DMS153 (cell line): ENCODE results near the gene DMRTB1.

ENCODE experiments used
- DNase-seq: peaks from one replicate; lab custom pipeline; 2025; lab: John Stamatoyannopoulos, UW

DMRTB1 gene

DNA sequence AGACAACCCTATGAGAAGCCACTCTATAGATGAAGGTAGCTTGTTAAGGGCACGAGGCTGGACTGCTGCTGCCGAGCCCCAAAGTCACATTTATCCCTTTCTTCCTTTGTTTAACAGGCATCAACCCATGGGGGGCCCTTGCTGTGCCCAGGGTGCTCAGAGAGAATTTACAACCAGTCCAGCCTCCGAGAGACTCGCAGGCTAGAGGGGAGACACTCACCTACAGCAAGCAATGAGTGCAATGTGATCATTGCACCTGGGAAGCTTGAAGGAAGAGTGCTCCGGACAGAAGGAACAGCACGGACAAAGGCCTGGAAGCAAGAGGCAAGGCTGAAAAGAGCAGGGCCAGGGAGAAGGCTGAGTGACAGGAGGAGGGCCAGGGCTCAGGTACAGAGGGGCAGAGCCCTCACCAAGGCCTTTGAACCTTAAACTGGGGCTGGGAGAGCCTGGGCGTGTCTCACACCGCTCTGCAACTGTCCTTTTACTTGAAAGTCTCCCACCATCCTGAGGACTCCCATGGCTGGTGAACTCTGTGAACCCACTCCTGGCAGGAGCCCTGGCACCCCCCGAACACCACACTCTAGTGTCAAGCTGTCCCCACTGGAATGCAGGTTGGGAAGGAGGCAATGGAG is 27.3 kb downstream of the DMRTB1 start:
- no peak for DNase-seq

GRCh38 chr1:53490351-53490750 is 31.2 kb downstream of the DMRTB1 start:
- no peak for DNase-seq

GRCh38 chr1:53495633-53496345 is 36.6 kb downstream of the DMRTB1 start:
- no peak for DNase-seq

GRCh38 chr1:53498555-53499131 is 39.4 kb downstream of the DMRTB1 start:
- DNase-seq: no peak

DNA sequence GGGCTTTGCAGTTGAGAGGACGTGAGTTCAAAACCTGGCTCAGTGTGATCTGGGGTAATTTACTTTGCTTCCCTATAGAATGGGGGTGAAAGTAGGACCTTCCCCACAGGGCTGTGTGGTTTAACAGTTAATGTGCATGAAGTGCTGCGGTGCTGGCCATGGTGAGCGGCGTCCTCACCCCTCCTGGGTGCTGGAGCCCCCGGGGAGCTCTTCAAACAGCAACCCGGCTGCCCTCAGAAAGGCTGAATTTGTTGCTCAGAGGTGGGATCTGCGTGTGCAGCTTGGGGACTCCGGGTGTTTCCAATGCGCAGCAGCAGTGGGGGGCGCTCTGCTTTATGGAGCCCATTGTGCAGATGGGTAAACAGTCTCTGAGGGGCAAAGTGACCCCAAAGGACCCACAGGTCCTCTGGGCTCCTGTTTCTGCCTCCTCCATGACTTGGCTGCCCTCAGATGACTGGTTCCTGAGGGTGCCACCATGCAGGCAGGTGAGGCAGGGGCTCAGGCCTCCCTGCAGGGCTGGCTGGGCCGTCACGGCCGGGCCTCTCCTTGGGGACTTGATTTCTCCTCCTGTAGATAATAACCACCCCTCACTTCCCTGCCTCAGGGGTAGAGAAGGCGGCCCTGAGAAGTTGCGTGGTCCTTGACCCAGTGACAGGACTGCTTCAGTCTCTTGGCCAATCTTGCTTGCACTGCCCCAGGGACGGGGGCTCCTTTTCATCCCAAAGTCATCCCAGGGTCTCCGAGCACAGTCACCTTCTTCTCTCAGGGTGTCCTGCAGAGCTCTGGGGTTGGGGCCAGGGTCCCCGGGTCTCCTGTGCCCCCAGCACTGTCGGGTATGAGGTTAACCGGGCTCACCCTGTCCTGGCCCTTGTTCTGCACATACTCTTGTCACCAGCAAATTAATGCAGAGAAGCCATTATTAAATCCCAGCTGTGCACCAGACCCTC is 40.3 kb downstream of the DMRTB1 start:
- DNase-seq: no peak

DNA sequence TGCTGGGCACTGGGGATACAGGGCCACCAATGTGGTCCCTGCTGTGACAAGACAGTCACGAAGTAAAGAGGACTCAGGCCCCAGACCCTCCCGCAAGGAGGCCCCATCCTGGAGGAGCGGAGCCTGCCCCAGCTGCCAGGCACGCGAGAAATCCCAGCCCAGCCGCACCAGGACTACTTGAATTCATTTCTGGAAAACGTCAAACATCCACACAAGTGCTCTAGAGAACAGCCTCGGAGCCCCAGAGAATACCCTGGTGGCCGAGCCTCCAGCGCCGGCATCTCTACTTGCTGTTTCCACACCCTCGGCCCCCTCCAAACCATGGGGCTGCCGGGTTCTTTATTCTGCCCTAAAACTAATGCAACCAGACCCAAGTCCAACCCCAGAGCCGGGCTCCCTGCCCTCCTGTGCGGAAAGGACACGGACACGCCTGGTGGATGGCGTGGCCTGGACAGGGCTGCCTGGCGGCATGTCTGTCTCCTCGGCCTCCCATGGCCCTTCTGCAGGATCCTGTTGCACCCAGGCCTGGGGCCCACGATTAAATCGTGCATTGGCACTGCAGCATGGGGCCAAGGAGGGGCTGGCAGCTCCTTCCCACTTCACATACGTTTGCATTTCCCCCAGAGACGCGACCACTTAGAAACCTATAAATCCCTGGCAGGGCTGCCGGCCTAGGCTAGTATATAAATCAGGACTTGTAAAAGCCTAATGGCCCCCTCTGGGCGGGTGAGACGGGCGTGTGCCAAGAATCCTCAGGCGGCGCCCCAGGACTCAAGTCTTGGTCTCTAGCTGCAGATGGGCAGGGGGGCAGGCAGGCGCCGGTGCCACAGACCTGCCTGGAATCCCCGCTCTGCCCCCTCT is 41.2 kb downstream of the DMRTB1 start:
- DNase-seq: no peak

DNA sequence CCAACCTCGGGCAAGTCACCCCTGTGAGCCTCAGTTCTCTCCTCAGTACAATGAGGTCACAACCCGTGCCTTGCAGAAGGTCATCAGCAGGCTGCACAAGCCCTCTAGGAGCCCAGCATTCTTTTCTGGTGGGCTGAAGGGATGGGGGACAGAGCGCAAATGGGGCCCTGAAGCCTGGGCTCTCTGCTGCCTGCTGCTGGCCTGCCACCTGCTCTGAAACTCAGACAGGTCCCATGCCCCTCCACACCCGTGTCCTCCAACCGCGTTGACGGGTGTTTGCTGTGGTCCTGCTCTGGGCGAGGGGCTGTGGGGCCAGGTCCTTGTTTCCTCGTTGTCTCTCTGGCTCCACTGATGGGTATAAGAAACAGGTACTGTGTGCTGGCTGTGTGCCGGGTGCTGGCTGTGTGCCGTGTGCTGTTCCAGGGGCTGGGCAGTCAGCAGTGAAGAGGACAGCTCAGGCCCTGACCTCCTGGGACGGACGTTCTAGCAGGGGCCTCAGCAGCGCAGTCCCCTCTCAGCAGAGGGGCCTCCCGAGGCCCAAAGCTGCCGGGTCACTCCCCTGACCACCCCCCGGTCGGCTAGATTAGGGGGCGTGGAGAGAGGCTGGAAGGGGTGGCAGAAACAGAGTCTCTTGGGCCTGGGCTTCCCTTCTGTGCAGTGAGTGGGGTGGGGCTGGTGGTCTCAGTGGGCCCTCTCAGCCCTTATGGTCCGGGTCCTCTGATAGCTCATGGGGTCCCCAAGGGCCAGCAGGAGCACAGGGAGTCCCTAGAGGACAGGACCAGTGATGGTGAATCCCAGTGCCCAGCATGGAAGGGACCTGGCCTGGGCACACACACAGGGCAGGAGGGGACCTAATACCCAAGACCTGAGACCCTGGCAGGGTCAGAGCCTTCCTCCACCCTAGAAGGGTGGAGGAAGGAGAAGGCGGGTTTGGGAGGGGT is 42.1 kb downstream of the DMRTB1 start:
- DNase-seq: no peak

DNA sequence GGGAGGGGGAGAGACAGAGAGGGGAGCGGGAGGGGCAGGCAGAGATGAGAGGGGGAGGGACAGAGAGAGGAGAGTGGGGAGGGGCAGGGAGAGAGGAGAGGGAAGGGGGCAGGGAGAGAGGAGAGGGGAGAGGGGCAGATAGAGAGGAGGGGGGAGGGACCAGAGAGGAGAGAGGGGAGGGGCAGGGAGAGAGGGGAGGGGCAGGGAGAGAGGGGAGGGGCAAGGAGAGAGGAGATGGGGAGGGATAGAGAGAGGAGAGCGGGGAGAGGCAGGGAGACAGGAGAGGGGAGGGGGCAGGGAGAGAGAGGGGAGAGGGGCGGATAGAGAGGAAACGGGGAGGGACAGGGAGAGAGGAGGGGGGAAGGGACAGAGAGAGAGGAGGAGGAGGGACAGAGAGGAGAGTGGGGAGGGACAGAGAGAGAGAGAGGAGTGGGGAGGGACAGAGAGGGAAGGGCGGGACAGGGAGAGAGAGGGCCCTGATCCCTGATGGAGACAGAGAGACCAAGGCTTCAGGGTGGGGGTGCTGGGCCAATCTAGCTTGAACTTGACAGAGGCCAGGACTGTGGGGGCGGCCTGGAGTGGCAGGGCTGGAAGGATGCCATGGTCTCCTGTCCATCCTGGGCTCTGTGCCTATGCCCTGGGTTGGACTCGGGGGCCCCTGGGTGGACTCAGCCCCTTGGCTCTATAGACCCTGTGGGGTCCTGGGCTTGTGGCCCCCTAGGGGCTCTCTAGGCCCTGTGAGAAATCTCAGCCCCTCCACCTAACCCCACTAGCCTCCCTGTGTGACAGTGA is 43.6 kb downstream of the DMRTB1 start:
- DNase-seq: no peak

- no peak for DNase-seq
Observed at GRCh38 chr1:53503433-53504217, 44.4 kb downstream of the DMRTB1 start.

GRCh38 chr1:53504901-53505300 is 45.7 kb downstream of the DMRTB1 start:
- no peak for DNase-seq

DNA sequence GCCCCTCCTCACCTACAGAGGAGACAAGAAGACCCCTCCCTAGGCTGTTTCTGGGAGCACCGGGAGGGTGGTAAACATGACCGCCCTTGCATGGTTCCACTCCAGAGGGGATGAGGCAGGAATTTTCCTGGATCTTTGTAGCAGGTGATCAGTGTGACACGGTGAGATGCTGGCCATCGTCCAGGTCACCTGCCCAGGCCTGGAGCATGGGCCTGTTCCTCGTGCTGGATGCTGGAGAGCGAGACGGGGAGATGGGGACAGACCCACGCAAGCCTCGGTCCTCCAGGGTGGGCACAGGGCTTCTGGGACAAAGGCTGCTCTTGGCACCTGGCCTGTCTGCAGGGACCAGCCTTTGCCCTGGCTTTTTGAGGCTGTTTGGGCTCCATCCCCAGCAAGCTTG is 46.2 kb downstream of the DMRTB1 start:
- DNase-seq: no peak

DNA sequence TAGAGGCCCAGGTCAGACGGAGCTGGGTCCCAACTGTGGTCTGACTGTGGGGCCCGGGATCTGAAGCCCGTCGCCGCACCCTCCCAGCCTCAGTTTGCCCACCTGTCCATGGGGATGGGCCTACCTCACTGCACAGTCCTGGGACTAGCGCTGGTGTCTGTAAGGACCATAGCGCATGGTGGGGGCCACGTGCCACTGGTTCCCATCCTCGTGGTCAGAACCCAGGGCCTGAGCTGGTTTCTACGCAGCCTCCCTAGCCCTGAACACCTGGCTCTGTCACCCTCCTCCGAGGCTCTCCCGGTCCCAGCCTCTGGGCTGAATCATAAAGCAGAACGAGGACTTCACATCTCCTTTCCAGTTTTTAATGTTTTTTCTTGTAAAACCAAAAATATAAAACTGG is 46.7 kb downstream of the DMRTB1 start:
- DNase-seq: no peak

GRCh38 chr1:53506355-53507050 is 47.3 kb downstream of the DMRTB1 start:
- no peak for DNase-seq

DNA sequence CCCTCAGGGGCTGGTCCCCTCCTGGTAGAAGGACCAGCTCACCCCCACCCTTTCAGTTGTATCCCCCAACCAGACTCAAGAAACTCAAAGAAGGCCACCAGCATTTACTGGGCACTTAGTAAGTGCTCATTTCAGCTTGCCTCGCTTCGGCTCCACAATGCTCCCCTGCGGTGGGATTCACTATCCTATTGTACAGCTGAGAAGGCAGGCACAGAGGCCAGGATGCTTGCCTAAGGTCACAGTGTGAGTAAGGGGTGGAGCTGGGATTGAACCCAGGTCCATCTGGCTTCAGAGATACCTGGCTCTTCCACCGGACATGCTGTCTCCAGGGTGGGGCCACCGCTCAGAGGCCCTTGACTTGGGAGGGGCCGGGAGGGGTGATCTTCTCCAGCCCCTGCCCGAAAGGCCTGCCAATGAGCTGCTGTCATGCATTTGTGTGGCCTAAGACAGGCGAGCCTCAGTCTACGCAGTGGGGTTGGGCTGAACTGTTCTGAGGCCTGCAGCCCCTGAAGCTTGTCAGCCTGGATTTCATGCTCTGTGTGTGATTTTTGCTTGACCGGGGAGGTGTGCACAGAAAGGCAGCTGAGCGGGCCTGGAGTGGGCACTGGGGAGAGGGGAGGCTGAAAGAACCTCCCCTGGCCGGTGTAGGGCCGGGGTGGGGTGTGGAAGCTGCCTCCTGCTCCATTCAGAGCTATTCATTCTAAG is 48.1 kb downstream of the DMRTB1 start:
- DNase-seq: no peak

- DNase-seq: no peak
Observed at GRCh38 chr1:53508056-53508990, 49.1 kb downstream of the DMRTB1 start.

DNA sequence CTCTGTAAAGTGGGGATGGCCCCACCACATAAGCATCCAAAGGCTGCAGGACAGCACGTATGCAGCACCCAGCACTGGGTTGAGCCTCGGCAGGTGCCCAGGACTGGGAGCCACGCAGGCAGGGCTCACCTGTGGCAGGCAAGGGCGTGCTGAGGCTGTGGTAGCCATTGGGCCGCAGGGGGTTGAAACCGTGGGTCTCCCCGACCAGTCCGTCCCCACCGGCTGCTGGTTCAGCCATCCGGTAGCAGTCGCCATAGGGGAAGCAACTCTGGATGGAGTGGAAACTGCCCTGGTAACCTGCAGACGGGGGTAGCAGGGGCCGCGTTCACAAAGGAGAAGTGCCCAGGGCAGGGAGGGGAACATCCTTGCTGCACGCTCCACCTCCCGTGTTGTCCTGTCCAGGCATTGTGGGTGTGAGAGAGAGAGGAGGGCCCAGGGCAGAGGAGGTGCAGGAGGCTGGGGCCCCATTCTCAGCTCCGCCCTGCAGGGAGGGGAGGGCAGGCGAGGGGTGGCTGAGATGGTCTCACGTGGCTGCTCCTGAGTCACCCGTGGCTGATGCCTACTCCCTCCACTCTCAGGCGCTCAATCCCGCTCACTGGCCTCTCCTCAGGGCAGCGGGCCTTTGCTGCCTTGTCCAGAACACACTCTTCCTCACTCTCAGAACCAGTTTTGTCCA is 49.9 kb downstream of the DMRTB1 start:
- no peak for DNase-seq
